Spleen (tissue), 11 donors: Measurements from ENCODE around the gene C15orf39. TPM values are rescaled to one million over a fixed set of nuclear protein-coding genes. Genes with fewer than 3 reads are reported as not detected.

Source experiments
- DNase-seq: peaks from one replicate; pipeline ENCODE4 v3.0.0-alpha.2; 2020
- H3K27ac ChIP-seq, 8 donors: fragments of 200-600 bp; sonication (generic) in 7 of 8; 1 replicate in 4 of 8; 2 replicates in 4 of 8; pipeline versions ENCODE4 v1.5.0 to v1.8.0; 2016 to 2021; ENCODE audit warnings: inconsistent platforms in 4 of 8, mild to moderate bottlenecking in 4 of 8, moderate library complexity in 1 of 8
- H3K27me3 ChIP-seq, 7 donors: fragments of 200-600 bp; sonication (generic) in 6 of 7; replicated peaks in 1 of 7; 1 replicate in 4 of 7; 2 replicates in 3 of 7; pipeline versions ENCODE4 v1.5.0 to v1.8.0; 2016 to 2021; ENCODE audit warnings: inconsistent platforms in 3 of 7, mild to moderate bottlenecking in 1 of 7
- H3K36me3 ChIP-seq, 6 donors: fragments of 200-600 bp; sonication (generic) in 5 of 6; 1 replicate in 4 of 6; 2 replicates in 2 of 6; pipeline versions ENCODE4 v1.5.0 to v1.8.0; 2016 to 2021; ENCODE audit warnings: inconsistent platforms in 2 of 6
- H3K4me1 ChIP-seq, 6 donors: fragments of 200-600 bp; sonication (generic) in 5 of 6; 1 replicate in 3 of 6; 2 replicates in 3 of 6; pipeline versions ENCODE4 v1.5.0 to v1.8.0; 2016 to 2021; ENCODE audit warnings: inconsistent platforms in 3 of 6
- H3K4me3 ChIP-seq, 8 donors: fragments of 200-600 bp; sonication (generic) in 7 of 8; 1 replicate in 4 of 8; 2 replicates in 4 of 8; pipeline versions ENCODE4 v1.5.0 to v1.8.0; 2016 to 2021; ENCODE audit warnings: inconsistent platforms in 4 of 8, mild to moderate bottlenecking in 4 of 8, moderate library complexity in 2 of 8
- H3K9me3 ChIP-seq, 8 donors: fragments of 200-600 bp; sonication (generic) in 7 of 8; 1 replicate in 4 of 8; 2 replicates in 4 of 8; pipeline versions ENCODE4 v1.5.0 to v1.8.0; 2016 to 2021; ENCODE audit warnings: inconsistent platforms in 4 of 8
- CTCF ChIP-seq, 11 experiments: fragments of 200-600 bp in 7 of 11; fragments of 450-650 bp in 4 of 11; sonication (generic) in 4 of 11; IDR thresholded peaks in 8 of 11; conservative IDR thresholded peaks in 3 of 11; 1 replicate in 7 of 11; 2 replicates in 4 of 11; pipeline versions ENCODE4 v1.4.0 to v1.8.0; 2016 to 2021; ENCODE audit warnings: antibody characterized with exemption in 11 of 11, inconsistent platforms in 4 of 11, mild to moderate bottlenecking in 1 of 11
- POLR2A ChIP-seq, 3 donors: fragments of 450-650 bp; IDR thresholded peaks; one replicate each; pipeline ENCODE4 v1.5.1; 2017; ENCODE audit warnings: antibody characterized with exemption in 3 of 3, mild to moderate bottlenecking in 1 of 3
- POLR2AphosphoS5 ChIP-seq, 3 donors: sonication (generic); formaldehyde crosslinking; IDR thresholded peaks; one replicate each; pipeline ENCODE4 v1.5.1; 2017; ENCODE audit warnings: antibody characterized with exemption in 3 of 3
- WGBS, 5 donors: extraction: QIAGEN DNeasy Blood & Tissue Kit in 3 of 5; methylation state at CpG; one replicate each; pipeline versions ENCODE4 v1.1.5 to v1.1.7; 2013 to 2018; 5-methylcytosine and 5-hydroxymethylcytosine counted together
- intact Hi-C: fragments of 100-400 bp; cut with DNase I; formaldehyde crosslinking; loops from one replicate; pipeline ENCODE4 v1.15.0; 2023; ENCODE audit warnings: low total_unique reads
- polyA plus RNA-seq, 3 donors: library from polyadenylated mRNA; stranded (reverse); fragments of 200-250 nt; gene quantifications; one replicate each; pipeline ENCODE4 v1.2.1, GENCODE V29; 2013
- total RNA-seq, 7 donors: library from RNA; depleted of rRNA in 3 of 7; stranded (reverse); fragments of >200 nt in 3 of 7; fragmentation: NEBNext Ultra II Directional in 4 of 7; extraction: Animal tissue kit (Norgen Biotek cat#: 25700) in 4 of 7; gene quantifications; one replicate each; pipeline versions ENCODE4 v1.1.0 to v1.2.1, GENCODE V29; 2016 to 2021
- donor health status: healthy with polysubstance abuse.
- donor health status: DM: no; HTN: no; CAD: no; lungs with moderate emphysema.
- donor health status: DM: no; HTN: no; CAD: no.
- donor health status: Bipolar disorder and iron deficiency.
- donor health status: healthy.
- donor health status: DM: no; HTN: no; CAD: no.
- donor health status: DM: yes; HTN: yes; CAD: no.

C15orf39 gene
- total and polyA plus RNA-seq, 10 donors, result 6.9 to 70.2 (median 58.4) TPM

DNA sequence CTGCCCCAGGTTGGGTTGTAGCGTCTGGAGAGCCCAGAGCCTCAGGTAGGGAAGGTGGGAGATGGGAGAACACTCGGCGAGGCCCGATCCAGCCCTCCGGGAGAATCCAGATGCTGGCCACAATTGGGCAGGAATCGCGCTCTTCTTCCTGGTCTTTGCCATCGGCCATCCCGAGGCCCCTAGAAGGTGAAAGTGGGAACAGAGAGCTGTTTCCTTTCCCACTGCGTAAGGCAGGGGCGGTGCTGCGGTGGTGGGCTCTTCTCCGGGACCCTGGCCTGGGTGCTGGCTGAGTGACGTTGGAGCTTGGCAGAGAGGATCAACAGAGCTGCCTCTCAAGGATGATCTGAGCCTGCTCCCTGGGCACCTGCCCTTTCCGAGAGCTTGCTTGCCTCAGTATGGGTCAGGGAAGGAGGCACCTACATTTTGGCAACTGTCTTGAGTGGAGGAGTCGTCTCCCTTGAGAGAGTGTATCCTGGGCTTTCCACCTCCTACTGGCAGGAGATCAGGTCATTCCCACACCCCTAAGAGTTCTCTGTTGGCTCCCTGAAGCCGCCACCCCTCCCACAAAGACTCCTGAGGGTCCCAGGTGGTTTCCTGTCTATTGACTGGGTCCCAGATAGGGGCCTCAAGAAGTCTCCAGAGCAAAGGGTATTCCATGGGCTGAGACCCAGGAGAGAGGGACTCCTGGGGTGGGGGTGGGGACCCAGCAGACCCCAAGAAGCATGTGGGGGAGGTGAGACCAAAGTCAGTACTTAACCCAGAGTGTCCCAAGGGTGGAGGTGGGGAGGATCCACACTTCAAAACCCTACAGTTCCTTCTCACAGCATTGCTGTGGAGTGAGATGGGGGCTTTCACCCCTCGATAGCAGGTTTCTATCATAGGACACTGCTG is 1.6 kb downstream of the C15orf39 start:
- Histone ChIP-seq H3K36me3 (peaks cover 4 to 32% (median 28%) of the 10 kb centered on the region in 6 donors), H3K27me3 (no peaks in the 10 kb centered on the region), H3K27ac (peak overlapping the region; percentile 91 to 97 (median 96)), H3K4me3 (peak overlapping the region; percentile 60 to 98 (median 93)), H3K4me1 (peaks cover 30 to 93% (median 61%) of the 10 kb centered on the region in 6 donors), H3K9me3 (no peaks in the 10 kb centered on the region)
- TF ChIP-seq CTCF (IDR thresholded peaks at IDR 0.05 in 8 of 11, conservative IDR thresholded peaks at IDR 0.05 in 3 of 11), result no peak
- no peak for TF ChIP-seq POLR2AphosphoS5 (IDR thresholded peaks at IDR 0.05)
- TF ChIP-seq POLR2A (IDR thresholded peaks at IDR 0.05), result no peak
- 6 to 18% (median 8%) methylated on average over 10 to 18 of the region's 18 CpGs for WGBS, 5 donors
- intact Hi-C loops, result loop anchor here (5.0 to 10.0 kb wide), 2 partner anchors 161 to 428 kb away; no protein-coding TSS in a partner anchor
- no peak for DNase-seq

GRCh38 chr15:75203908-75204263 is 2.2 kb downstream of the C15orf39 start:
- no peak for DNase-seq
- intact Hi-C loops, result loop anchor here (5.0 to 10.0 kb wide), 2 partner anchors 162 to 429 kb away; no protein-coding TSS in a partner anchor
- WGBS, 5 donors, result 8 to 33% (median 18%) methylated on average over 1 of the region's 1 CpG; no CpG with 5 or more reads in 1 of the 5 donors
- Histone ChIP-seq H3K27me3 (no peaks in the 10 kb centered on the region), H3K9me3 (no peaks in the 10 kb centered on the region), H3K4me1 (peaks cover 32 to 93% (median 64%) of the 10 kb centered on the region in 6 donors), H3K36me3 (peaks cover 4 to 39% (median 34%) of the 10 kb centered on the region in 6 donors), H3K4me3 (peak overlapping the region in 7 of 8 donors; percentile 86 to 98 (median 95)), H3K27ac (peak overlapping the region; percentile 91 to 97 (median 96))
- TF ChIP-seq POLR2A (IDR thresholded peaks at IDR 0.05), result no peak
- no peak for TF ChIP-seq CTCF (IDR thresholded peaks at IDR 0.05 in 8 of 11, conservative IDR thresholded peaks at IDR 0.05 in 3 of 11)
- TF ChIP-seq POLR2AphosphoS5 (IDR thresholded peaks at IDR 0.05), result no peak

DNA sequence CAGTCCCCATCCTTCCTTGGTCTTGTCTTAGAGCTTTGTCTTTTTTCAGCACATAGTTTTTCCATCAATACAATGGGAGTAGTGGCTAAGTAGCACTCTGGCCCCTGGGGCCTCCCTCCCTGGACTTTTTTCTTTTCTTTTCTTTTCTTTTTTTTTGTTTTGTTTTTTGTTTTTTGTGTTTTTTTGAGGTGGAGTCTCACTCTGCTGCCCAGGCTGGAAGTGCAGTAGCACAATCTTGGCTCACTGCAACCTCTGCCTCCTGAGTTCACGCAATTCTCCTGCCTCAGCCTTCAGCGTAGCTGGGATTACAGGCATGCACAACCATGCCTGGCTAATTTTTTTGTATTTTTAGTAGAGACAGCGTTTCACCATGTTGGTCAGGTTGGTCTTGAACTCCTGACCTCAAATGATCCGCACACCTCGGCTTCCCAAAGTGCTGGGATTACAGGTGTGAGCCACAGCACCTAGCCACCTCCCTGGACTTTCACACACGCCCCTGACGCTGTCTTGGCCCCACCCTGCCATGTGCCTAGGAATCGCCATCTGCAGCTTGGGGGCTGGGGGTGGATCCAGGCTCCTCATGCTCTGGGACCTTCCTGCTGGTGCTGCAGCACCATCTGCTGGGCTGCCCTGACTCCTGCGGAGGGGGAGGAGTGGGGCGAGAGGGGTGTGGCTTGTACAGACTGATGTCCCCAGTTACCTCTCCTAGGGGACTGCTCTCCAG is 2.8 kb downstream of the C15orf39 start:
- H3K4me1 ChIP-seq, result peaks cover 32 to 93% (median 67%) of the 10 kb centered on the region in 6 donors

More for the DNA sequence above, 2.8 kb downstream of the C15orf39 start:
- Histone ChIP-seq H3K27me3 (no peaks in the 10 kb centered on the region), H3K4me3 (peak overlapping the region in 6 of 8 donors; percentile 18 to 98 (median 93)), H3K36me3 (peaks cover 6 to 45% (median 40%) of the 10 kb centered on the region in 6 donors), H3K27ac (peak overlapping the region; percentile 91 to 97 (median 96)), H3K9me3 (no peaks in the 10 kb centered on the region)
- TF ChIP-seq POLR2AphosphoS5 (IDR thresholded peaks at IDR 0.05), result peak; percentile 87 to 89 (median 88)
- TF ChIP-seq CTCF (IDR thresholded peaks at IDR 0.05 in 8 of 11, conservative IDR thresholded peaks at IDR 0.05 in 3 of 11), result peak; percentile 95 to 99 (median 98)
- no peak for TF ChIP-seq POLR2A (IDR thresholded peaks at IDR 0.05)
- DNase-seq, result peak; percentile 97
- intact Hi-C loops, result loop anchor here (5.0 to 10.0 kb wide), 2 partner anchors 162 to 430 kb away; no protein-coding TSS in a partner anchor
- 10 to 21% (median 13%) methylated on average over 7 to 10 of the region's 10 CpGs for WGBS, 5 donors
